Memory B cell (primary cell): ENCODE data around the gene SPEN.

Source experiments
- ATAC-seq: fragments of 150-1000 bp; cut with Tn5 transposase; 2 replicates; pipeline ENCODE4 v1.10.0; 2021; ENCODE audit warnings: low read depth, mild to moderate bottlenecking, moderate library complexity
- DNase-seq, 2 donors: peaks; one replicate each; pipeline ENCODE4 v3.0.0; 2022; ENCODE audit warnings: low spot score in 2 of 2
- H3K27ac Mint-ChIP-seq: one replicate; pipeline ENCODE4 v1.8.0; 2022; ENCODE audit warnings: mild to moderate bottlenecking, moderate library complexity, mixed read lengths
- H3K27me3 Mint-ChIP-seq: one replicate; pipeline ENCODE4 v1.8.0; 2022; ENCODE audit warnings: mixed read lengths
- H3K36me3 Mint-ChIP-seq: one replicate; pipeline ENCODE4 v1.8.0; 2022; ENCODE audit warnings: mild to moderate bottlenecking, mixed read lengths
- H3K4me1 Mint-ChIP-seq: one replicate; pipeline ENCODE4 v1.8.0; 2022; ENCODE audit warnings: mixed read lengths
- H3K4me3 Mint-ChIP-seq: one replicate; pipeline ENCODE4 v1.8.0; 2022; ENCODE audit warnings: mild to moderate bottlenecking, moderate library complexity, mixed read lengths
- H3K9me3 Mint-ChIP-seq: one replicate; pipeline ENCODE4 v1.8.0; 2022; ENCODE audit warnings: mixed read lengths

Gene SPEN

DNA sequence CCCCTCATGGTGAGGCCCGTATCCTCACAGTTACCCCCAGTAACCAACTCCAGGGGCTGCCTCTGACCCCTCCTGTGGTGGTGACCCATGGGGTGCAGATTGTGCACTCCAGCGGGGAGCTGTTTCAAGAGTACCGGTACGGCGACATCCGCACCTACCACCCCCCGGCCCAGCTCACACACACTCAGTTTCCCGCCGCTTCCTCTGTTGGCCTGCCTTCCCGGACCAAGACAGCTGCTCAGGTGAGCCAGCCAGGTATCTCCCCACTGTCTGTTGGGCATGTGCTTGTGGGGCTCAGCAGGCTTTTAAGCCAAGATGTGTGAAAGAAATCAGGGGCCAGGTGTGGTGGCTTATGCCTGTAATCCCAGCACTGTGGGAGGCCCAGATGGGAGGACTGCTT lies 88.5 kb downstream of the SPEN start:
- H3K27ac Mint-ChIP-seq = no peak overlapping the region

DNA sequence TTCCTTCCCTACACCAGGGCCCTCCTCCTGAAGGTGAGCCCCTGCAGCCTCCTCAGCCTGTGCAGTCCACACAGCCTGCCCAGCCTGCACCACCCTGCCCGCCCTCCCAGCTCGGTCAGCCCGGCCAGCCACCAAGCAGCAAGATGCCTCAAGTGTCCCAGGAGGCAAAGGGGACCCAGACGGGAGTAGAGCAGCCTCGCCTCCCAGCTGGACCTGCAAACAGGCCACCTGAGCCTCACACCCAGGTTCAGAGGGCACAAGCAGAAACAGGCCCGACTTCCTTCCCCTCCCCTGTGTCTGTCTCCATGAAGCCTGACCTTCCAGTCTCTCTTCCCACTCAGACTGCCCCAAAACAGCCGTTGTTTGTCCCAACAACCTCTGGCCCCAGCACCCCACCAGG lies 89.6 kb downstream of the SPEN start:
- DNase-seq (no peak), ATAC-seq (no peak)
- H3K4me1 Mint-ChIP-seq = peaks cover 6% of the 10 kb centered on the region
- no peak overlapping the region for H3K4me3 Mint-ChIP-seq
- no peaks in the 10 kb centered on the region for H3K9me3 Mint-ChIP-seq
- H3K36me3 Mint-ChIP-seq = peaks cover 36% of the 10 kb centered on the region
- H3K27ac Mint-ChIP-seq = peak overlapping the region; percentile 83
- H3K27me3 Mint-ChIP-seq = no peaks in the 10 kb centered on the region

More for the DNA sequence above, 88.5 kb downstream of the SPEN start:
- peaks cover 44% of the 10 kb centered on the region for H3K36me3 Mint-ChIP-seq
- peaks cover 6% of the 10 kb centered on the region for H3K4me1 Mint-ChIP-seq
- no peaks in the 10 kb centered on the region for H3K9me3 Mint-ChIP-seq
- H3K4me3 Mint-ChIP-seq = no peak overlapping the region
- DNase-seq = no peak
- H3K27me3 Mint-ChIP-seq = no peaks in the 10 kb centered on the region
- ATAC-seq = no peak

DNA sequence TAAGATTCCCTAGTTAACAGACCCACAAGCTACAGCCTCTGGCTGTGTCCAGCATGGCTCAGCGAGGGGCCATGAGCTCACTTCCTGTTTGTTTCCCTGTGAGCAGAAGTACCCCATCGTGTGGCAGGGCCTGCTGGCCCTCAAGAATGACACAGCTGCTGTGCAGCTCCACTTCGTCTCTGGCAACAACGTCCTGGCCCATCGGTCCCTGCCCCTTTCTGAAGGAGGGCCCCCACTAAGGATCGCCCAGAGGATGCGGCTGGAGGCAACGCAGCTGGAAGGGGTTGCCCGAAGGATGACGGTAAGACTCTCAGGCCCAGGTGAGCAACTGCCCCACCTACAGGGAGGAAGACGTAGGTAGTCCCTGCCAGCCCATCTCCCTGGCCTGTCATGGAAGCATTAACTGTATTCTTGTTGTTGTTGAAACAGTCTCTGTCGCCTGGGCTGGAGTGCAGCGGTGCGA lies 90.2 kb downstream of the SPEN start:
- Mint-ChIP-seq H3K4me1 (peaks cover 6% of the 10 kb centered on the region), H3K9me3 (no peaks in the 10 kb centered on the region), H3K4me3 (no peak overlapping the region), H3K27ac (peak overlapping the region; percentile 83), H3K36me3 (peaks cover 30% of the 10 kb centered on the region), H3K27me3 (no peaks in the 10 kb centered on the region)
- DNase-seq = no peak
- peak; percentile 47 for ATAC-seq

DNA sequence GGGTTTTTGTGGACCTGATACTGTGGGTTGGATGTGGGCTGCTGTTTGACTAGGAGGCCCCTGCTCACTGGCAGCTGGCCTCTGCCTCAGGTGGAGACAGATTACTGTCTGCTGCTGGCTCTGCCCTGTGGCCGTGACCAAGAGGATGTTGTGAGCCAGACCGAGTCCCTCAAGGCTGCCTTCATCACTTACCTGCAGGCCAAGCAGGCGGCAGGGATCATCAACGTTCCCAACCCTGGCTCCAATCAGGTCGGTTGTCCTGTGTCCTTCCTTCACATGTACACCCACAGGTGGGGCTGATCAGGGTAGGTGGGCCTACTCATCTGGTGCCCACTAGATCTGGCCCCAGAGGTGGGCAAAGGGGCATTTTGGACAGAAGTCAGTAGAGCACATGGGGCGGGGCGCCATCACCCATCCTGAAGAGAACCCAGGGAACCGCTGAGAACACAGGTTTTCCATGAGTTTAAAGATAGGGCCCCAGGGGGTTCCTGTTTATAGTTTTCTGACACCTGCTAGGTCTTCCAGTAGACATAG lies 91.2 kb downstream of the SPEN start:
- H3K4me1 Mint-ChIP-seq = peaks cover 6% of the 10 kb centered on the region
- ATAC-seq (no peak), DNase-seq (no peak)
- H3K4me3 Mint-ChIP-seq = no peak overlapping the region
- peak overlapping the region; percentile 67 for H3K27ac Mint-ChIP-seq
- no peaks in the 10 kb centered on the region for H3K9me3 Mint-ChIP-seq
- H3K36me3 Mint-ChIP-seq = peaks cover 28% of the 10 kb centered on the region
- no peaks in the 10 kb centered on the region for H3K27me3 Mint-ChIP-seq

DNA sequence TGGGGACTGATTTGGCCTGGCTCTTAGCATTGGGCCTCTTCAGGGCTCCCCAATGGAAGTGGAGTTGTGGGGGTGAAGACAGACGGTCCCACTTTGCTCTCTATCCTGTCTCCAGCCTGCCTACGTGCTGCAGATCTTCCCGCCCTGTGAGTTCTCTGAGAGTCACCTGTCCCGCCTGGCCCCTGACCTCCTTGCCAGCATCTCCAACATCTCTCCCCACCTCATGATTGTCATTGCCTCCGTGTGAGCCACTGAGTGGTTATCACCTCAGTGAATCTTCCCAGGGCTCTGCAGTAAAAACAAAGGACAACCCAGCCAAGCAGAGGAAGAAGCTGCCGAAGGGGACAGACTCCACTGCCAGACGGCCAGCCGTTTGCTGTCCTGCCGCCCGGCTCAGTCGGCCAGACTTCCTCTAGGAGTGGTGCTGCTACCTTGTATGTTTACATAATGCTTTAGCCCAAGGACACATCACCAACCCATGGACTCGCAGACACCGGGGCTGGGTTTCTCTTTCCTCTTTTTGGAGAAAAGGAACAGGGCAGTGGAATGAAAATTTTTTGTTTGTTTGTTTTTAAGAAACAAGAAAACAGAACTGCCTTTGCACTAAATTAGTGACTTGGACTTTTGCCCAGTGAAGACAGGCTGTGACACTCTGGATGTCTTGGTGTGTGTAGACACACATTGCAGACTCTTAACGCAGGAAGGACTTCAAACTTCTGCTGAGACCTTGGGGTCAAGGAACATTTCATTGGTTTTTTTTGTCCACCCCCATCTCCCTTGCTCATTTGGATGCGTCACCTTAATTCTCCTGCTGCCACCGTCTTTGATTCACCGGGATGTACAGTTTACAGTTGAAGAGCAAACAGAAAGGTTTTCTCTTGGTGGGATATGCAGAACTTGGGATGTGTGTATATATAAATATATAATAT lies 91.9 kb downstream of the SPEN start:
- Mint-ChIP-seq H3K27ac (peak overlapping the region; percentile 67), H3K9me3 (no peaks in the 10 kb centered on the region), H3K4me3 (no peak overlapping the region), H3K4me1 (peaks cover 6% of the 10 kb centered on the region), H3K27me3 (no peaks in the 10 kb centered on the region), H3K36me3 (peaks cover 26% of the 10 kb centered on the region)
- ATAC-seq (no peak), DNase-seq (no peak)

DNA sequence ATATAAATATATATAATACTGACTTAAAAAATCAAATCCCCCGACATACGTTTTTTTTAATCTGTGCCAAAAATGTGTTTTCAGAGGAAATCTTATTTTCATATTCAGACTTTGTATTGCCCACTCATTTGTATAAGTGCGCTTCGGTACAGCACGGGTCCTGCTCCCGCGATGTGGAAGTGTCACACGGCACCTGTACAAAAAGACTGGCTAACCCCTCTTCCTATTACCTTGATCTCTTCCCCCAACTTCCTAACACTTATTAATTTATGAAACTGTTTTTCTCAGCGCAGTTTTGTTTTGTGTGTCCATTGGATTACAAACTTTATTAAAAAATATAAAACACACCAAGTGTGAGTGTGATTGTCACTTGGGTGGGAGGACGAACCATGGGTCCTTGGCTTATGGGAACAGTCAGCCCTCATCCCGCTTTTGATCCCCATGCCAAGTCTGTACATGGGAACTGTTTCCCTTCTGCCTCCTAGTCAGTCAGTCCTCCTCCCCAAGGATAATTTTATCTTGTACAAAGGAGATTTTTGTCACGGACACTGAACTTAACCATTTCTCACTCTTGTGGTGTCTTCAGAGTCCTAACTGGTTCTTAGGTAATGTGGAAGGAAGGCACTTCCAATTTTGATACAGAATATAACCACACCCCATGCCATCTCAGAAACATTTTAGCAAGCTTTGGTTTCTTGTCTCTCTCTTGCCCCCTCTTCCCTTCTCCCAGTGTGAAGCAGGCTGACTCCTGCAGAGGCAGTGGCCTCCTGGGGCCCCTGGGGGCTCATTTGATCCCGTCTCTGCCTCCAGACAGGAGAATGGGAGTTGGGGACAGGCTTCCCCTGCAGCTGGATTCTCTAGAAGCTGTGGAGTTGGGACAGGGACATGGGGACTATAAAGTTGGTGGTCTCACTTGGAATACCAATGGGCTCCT lies 92.9 kb downstream of the SPEN start:
- peaks cover 22% of the 10 kb centered on the region for H3K36me3 Mint-ChIP-seq
- H3K4me3 Mint-ChIP-seq = no peak overlapping the region
- peaks cover 6% of the 10 kb centered on the region for H3K4me1 Mint-ChIP-seq
- H3K27ac Mint-ChIP-seq = peak overlapping the region; percentile 67
- H3K9me3 Mint-ChIP-seq = no peaks in the 10 kb centered on the region
- no peaks in the 10 kb centered on the region for H3K27me3 Mint-ChIP-seq
- ATAC-seq (no peak), DNase-seq (no peak)

DNA sequence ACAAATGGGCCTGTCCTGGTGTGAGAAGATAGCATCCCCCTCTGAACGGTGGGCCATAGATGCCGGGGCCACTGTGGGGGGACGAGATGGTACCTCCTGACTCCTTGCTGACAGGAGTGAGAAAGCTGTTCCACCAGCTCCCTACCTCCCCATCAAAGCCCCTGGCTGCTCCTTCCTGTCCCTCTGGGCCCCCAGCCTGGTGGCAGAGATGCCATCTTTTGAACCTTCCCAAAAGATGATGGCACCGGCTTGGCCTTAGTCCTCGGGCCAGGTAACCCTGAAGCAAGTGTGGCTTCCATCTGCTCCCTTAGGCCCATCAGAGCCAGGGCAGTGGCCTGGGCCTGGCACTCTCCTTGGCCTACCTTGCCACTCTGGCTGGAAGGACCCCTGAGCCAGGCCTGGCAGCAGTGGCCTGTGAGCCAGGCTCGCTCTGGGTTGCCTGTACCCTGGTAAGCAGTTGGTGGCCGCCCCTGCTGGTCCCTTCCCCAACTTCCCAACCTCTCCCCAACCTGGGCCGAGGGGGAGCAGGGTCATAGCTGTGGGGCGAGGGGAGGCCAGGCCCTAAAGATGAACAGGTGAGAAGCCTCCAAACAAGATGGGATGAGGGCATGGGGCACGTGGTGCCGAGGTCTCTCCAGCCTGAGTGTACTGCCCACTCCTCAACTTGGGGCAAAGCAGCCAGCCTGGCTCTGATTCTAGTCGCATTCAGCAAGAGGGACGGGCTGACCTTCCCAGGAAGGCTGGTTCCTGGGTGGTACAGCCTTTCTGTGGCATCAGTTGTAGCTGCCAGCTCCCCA lies 93.7 kb downstream of the SPEN start:
- Mint-ChIP-seq H3K36me3 (peaks cover 19% of the 10 kb centered on the region), H3K9me3 (no peaks in the 10 kb centered on the region), H3K4me1 (peaks cover 6% of the 10 kb centered on the region), H3K27ac (peak overlapping the region; percentile 67), H3K27me3 (no peaks in the 10 kb centered on the region), H3K4me3 (no peak overlapping the region)
- ATAC-seq (no peak), DNase-seq (no peak)

DNA sequence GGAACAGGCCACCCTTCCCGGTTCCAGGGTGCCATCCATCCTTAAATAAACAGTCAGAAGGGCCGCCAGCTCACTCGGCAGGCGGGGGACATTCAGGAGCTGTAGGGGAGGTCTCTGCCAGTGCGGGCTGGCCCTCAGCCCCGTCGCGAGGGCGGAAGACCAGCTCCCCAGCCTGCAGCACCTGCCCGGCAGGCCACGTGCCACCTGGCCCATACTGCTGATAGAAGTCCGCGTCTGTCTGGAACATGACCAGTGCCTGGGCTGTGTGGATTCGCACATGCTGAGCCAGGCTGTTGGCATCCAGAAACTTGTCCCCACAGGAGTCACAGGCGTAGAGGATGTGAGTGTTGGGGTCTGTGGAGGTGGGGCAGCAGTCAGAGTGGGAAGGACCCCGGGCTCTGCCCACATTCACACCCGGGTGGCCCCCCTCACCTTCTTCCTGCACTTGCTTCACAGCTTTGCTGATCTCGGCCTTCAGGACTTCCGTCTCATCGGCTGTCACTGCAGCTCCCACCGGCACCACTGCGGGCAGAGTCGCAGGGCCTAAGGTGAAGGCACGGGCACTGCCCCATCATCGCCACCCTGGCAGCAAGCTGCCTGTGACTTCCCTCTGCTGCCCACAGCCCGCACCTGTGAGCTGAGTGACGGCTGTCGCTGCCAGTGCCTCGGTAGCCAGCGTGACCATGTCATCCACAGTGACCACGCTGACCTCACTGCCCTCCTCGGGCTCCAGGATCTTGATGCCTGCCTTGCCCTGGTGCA lies 94.6 kb downstream of the SPEN start:
- no peak for ATAC-seq
- Mint-ChIP-seq H3K27me3 (no peaks in the 10 kb centered on the region), H3K9me3 (no peaks in the 10 kb centered on the region), H3K4me1 (peaks cover 8% of the 10 kb centered on the region), H3K36me3 (peaks cover 19% of the 10 kb centered on the region), H3K27ac (no peak overlapping the region), H3K4me3 (no peak overlapping the region)
- DNase-seq = no peak

DNA sequence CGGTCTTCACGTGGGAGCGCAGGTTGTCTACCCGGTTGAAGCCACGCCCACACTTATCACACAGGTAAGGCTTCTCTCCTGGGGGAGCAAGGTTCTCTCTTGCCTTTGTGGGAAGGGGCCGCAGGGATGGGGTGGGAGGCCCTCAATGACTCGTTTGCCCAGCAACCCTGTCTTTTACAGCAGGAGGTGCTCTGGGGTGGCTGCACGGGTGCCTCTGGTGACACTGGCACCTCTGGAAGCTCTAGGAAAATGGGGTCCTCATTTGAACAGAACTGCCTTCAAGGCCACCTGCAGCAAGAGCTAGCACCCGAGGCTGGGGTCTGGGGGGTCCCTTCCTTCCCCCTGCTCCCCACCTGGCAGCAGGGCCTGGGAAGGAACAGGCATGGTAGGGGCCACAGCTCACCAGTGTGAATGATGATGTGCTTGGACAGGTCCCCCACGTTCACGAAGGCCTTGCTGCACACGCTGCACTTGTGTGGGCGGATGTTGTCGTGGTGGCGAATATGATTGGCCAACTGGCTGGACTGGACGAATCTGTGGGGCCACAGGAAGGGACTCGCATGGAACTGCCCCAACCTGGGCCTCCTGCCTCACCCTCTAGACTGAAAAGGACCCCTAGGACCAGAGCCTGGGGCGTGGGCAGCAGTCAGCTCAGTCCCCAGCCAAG lies 95.3 kb downstream of the SPEN start:
- no peaks in the 10 kb centered on the region for H3K27me3 Mint-ChIP-seq

DNA sequence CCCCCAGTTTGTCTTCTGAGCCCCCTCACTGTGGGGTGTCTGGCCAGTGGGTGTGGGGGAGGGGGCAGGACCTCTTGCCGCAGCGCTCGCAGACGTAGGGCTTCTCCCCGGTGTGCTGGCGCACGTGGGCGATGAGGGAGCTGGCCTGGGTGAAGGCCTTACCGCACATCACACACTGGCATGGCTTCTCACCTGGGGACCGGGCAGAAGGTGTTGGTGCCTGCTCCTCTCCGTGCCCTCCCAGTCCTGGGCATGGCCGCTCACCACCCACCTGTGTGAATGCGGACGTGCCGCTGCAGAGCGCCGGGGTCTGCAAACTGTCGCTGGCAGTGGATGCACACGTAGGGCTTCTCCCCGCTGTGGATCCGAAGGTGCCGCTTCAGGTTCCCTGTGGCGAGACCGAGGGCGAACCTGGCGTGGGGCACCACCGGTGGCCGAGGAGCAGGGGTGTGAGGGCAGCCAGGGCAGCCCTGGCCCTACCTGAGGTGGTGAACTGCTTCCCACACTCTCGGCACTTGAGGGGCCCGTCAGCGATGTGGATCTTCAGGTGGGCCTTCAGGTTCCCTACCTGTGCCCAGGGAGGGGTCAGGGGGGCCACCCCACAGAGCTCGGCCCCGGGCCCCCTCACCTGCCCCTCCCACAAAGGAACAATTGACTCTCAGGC lies 96.0 kb downstream of the SPEN start:
- Mint-ChIP-seq H3K9me3 (no peaks in the 10 kb centered on the region), H3K36me3 (peaks cover 15% of the 10 kb centered on the region), H3K27ac (no peak overlapping the region), H3K27me3 (no peaks in the 10 kb centered on the region), H3K4me3 (no peak overlapping the region), H3K4me1 (peaks cover 16% of the 10 kb centered on the region)
- DNase-seq = no peak
- ATAC-seq = no peak

More for the DNA sequence above, 95.3 kb downstream of the SPEN start:
- peaks cover 19% of the 10 kb centered on the region for H3K36me3 Mint-ChIP-seq
- no peaks in the 10 kb centered on the region for H3K9me3 Mint-ChIP-seq
- H3K27ac Mint-ChIP-seq = no peak overlapping the region
- DNase-seq = no peak
- no peak overlapping the region for H3K4me3 Mint-ChIP-seq
- no peak for ATAC-seq
- peaks cover 10% of the 10 kb centered on the region for H3K4me1 Mint-ChIP-seq

DNA sequence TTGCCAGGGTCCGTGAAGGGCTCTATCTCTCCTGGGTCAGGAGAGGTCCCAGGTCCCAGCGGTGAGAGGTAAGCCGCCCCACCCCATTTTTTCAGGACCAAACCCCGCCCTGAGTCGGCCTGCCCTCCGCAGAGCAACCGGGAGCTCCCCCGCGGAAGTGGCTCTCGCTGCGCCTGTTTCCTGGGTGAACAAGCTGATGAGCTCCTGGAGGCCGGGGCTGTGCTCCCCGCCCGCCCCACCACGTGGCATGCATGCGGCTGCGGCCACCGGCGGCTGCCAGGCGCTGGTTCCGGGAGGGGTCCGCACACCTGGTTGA lies 96.4 kb downstream of the SPEN start:
- Mint-ChIP-seq H3K4me1 (peaks cover 21% of the 10 kb centered on the region), H3K27ac (no peak overlapping the region), H3K27me3 (no peaks in the 10 kb centered on the region), H3K4me3 (no peak overlapping the region), H3K9me3 (no peaks in the 10 kb centered on the region), H3K36me3 (peaks cover 15% of the 10 kb centered on the region)
- ATAC-seq = no peak
- DNase-seq = no peak

DNA sequence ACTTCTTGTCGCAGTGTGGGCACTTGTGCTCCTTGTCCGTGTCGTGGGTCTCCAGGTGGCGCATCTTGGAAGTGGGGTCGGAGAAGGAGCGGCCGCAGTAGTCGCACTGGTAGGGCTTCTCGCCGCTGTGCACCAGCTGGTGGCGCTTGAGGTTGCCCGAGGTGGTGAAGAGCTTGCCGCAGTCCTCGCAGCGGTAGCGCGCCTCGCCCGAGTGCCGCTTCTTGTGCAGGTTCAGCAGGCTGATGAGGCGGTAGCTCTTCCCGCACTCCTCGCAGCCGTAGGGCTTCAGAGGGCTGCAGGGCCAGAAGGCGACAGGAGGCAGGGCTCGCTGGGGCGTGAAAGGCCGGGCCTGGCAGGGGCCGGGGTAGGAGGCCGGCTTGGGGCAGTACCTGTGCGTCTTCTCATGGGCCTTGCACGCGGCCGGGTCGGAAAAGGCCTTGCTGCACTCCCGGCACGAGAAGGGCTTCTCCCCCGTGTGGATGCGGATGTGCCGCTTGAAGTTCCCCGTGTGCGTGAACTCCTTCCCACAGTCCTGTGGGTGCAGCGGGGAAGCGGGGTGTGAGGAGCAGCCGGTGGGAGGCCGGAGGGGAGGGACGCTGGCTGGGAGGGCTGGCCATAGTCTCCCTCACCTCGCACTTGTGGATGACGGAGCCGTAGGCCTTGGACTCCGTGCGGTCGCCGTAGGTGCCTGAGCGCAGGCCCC lies 97.0 kb downstream of the SPEN start:
- Mint-ChIP-seq H3K27me3 (no peaks in the 10 kb centered on the region), H3K27ac (no peak overlapping the region), H3K9me3 (no peaks in the 10 kb centered on the region), H3K4me1 (peaks cover 26% of the 10 kb centered on the region), H3K36me3 (peaks cover 13% of the 10 kb centered on the region), H3K4me3 (no peak overlapping the region)
- DNase-seq (no peak), ATAC-seq (no peak)
